Mesendoderm (in vitro differentiated cells): Measurements from ENCODE around the gene PARP4.
"Not testable (repeated sequence)": the region's sequence is repeated elsewhere in the genome, so short reads cannot be mapped to it uniquely, and the experiment has no call there.

Experiments
- DNase-seq: peaks from one replicate; pipeline ENCODE4 v3.0.0; 2013
- H2AK5ac ChIP-seq: 2 replicates; pipeline ENCODE4 v1.6.1; 2013; ENCODE audit warnings: low read length, inconsistent platforms
- H2BK120ac ChIP-seq: 2 replicates; pipeline ENCODE4 v1.6.1; 2013; ENCODE audit warnings: low read depth, mild to moderate bottlenecking, low read length, moderate library complexity, mixed read lengths
- H2BK15ac ChIP-seq: replicated peaks from 2 replicates; pipeline ENCODE4 v1.6.1; 2013; ENCODE audit warnings: low read depth, mild to moderate bottlenecking, moderate library complexity
- H2BK5ac ChIP-seq: 2 replicates; pipeline ENCODE4 v1.6.1; 2013; ENCODE audit warnings: low read length, inconsistent platforms
- H3K18ac ChIP-seq: 2 replicates; pipeline ENCODE4 v1.6.1; 2013; ENCODE audit warnings: mild to moderate bottlenecking, low read length, mixed read lengths
- H3K23ac ChIP-seq: one replicate; pipeline ENCODE4 v1.6.1; 2013; ENCODE audit warnings: low read length
- H3K27ac ChIP-seq: 2 replicates; pipeline ENCODE4 v1.5.1; 2013; ENCODE audit warnings: low read depth, mild to moderate bottlenecking, inconsistent platforms, low read length, moderate library complexity
- H3K27me3 ChIP-seq: 2 replicates; pipeline ENCODE4 v1.6.1; 2013; ENCODE audit warnings: low read length, control low read depth, mild to moderate bottlenecking, inconsistent platforms; ENCODE audit not compliant: insufficient read depth, poor library complexity
- H3K36me3 ChIP-seq: 2 replicates; pipeline ENCODE4 v1.6.1; 2013; ENCODE audit warnings: low read length, inconsistent platforms; ENCODE audit not compliant: control insufficient read depth, insufficient read depth
- H3K4ac ChIP-seq: one replicate; pipeline ENCODE4 v1.6.1; 2013; ENCODE audit warnings: low read depth, mild to moderate bottlenecking, low read length, moderate library complexity
- H3K4me1 ChIP-seq: 2 replicates; pipeline ENCODE4 v1.6.1; 2013; ENCODE audit warnings: low read depth, low read length, inconsistent platforms; ENCODE audit not compliant: control insufficient read depth
- H3K4me2 ChIP-seq: 2 replicates; pipeline ENCODE4 v1.6.1; 2013; ENCODE audit warnings: low read length
- H3K4me3 ChIP-seq: 2 replicates; pipeline ENCODE4 v1.5.1; 2013; ENCODE audit warnings: mild to moderate bottlenecking, low read length
- H3K56ac ChIP-seq: one replicate; pipeline ENCODE4 v1.6.1; 2013; ENCODE audit warnings: low read length
- H3K79me1 ChIP-seq: 2 replicates; pipeline ENCODE4 v1.6.1; 2013; ENCODE audit warnings: low read length, inconsistent platforms
- H3K79me2 ChIP-seq: 2 replicates; pipeline ENCODE4 v1.6.1; 2013; ENCODE audit warnings: mild to moderate bottlenecking, low read length; ENCODE audit not compliant: control insufficient read depth, insufficient read depth
- H3K9ac ChIP-seq: 2 replicates; pipeline ENCODE4 v1.6.1; 2013; ENCODE audit warnings: low read length, inconsistent platforms
- H4K5ac ChIP-seq: one replicate; pipeline ENCODE4 v1.6.1; 2013; ENCODE audit warnings: low read length
- H4K8ac ChIP-seq: one replicate; pipeline ENCODE4 v1.6.1; 2013; ENCODE audit warnings: low read depth, mild to moderate bottlenecking, control low read depth, low read length, moderate library complexity
- WGBS: extraction: QIAGEN DNeasy Blood & Tissue Kit; methylation state at CpG from one replicate; pipeline ENCODE4 v1.1.7; 2013; ENCODE audit warnings: low lambda C conversion rate, missing lambda C conversion rate; ENCODE audit not compliant: insufficient coverage; ENCODE audit errors: extremely low coverage; 5-methylcytosine and 5-hydroxymethylcytosine counted together

The PARP4 gene

DNA sequence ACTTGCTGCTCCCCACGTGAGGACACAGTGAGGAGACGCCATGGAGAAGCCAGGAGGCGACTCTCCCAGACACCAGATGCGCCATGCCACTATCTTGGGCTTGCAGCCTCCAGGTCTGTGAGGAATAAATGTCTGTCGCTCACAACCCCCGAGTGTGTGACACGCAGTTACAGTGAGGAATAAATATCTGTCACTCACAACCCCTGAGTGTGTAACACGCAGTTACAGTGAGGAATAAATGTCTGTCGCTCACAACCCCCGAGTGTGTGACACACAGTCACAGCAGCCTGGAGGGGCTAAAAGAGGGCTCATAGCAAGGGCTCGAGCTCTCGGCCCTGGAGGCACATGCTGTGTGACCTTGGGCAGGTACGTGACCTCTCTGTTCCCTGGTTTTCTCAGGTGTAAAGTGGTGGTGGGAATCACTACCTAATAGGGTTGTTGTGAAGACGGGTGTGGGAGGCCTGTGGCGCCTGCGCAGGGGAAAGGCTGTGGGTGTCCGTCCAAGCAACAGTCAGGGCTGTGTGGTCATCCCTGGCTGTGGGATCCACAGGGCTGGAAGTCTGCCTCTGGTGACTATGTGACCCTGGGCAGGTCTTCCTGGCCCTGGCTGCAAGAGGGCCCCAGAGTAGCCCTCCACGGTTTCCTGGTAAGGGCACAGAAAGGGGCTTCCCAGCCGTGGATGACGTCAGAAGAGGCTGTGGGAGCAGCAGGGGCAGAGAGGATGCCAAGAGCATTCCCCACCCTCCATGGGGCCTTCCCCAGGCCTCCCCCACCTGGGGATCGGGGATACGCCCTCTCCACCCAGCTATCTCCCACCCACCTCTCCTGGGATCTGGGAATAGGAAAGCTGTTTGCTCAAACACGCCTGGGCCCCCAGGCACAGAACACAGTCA, 125.5 kb downstream of the PARP4 start:
- no peak overlapping the region for H2BK15ac ChIP-seq
- no peak overlapping the region for H4K8ac ChIP-seq
- H3K27me3 ChIP-seq: no peaks in the 10 kb centered on the region
- H3K56ac ChIP-seq: no peak overlapping the region
- WGBS: no CpG with 5 or more reads among the region's 23 CpGs
- no peaks in the 10 kb centered on the region for H3K36me3 ChIP-seq
- no peak overlapping the region for H3K9ac ChIP-seq
- no peak overlapping the region for H3K27ac ChIP-seq
- H3K79me1 ChIP-seq: no peaks in the 10 kb centered on the region
- no peak overlapping the region for H3K23ac ChIP-seq
- H2BK120ac ChIP-seq: no peak overlapping the region
- H3K18ac ChIP-seq: no peak overlapping the region
- no peak overlapping the region for H4K5ac ChIP-seq
- no peak overlapping the region for H3K4me2 ChIP-seq
- H3K4me3 ChIP-seq: no peak overlapping the region
- no peak overlapping the region for H2AK5ac ChIP-seq
- H3K79me2 ChIP-seq: no peaks in the 10 kb centered on the region
- DNase-seq: no peak
- no peak overlapping the region for H2BK5ac ChIP-seq
- H3K4me1 ChIP-seq: no peaks in the 10 kb centered on the region
- no peak overlapping the region for H3K4ac ChIP-seq

DNA sequence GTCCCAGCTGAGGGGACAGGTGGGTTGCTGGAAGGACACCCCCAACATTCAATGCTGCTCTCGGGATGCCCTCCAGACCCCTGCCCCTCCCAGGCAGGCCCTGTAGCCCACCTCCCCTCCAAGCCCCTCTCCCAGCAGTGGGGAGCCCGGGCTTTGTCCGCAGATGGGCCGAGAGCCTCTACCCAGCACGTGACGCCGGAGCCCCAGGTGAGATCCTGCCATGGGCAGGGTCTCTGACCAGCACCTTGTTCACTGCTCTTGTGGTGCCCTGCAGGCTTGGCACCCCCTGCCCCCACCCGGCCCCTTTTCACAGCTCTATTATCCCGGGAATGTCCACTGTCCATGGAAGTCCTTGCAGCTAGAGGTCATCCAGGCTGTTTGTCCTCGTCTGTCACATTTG, 126.7 kb downstream of the PARP4 start:
- no peak overlapping the region for H4K8ac ChIP-seq
- no peak overlapping the region for H3K4ac ChIP-seq
- no peaks in the 10 kb centered on the region for H3K79me1 ChIP-seq
- H3K56ac ChIP-seq: no peak overlapping the region
- H2BK15ac ChIP-seq: no peak overlapping the region
- no CpG with 5 or more reads among the region's 10 CpGs for WGBS
- no peak overlapping the region for H3K4me2 ChIP-seq
- no peaks in the 10 kb centered on the region for H3K27me3 ChIP-seq
- H2AK5ac ChIP-seq: no peak overlapping the region
- H3K9ac ChIP-seq: no peak overlapping the region
- no peak overlapping the region for H3K4me3 ChIP-seq
- H2BK120ac ChIP-seq: no peak overlapping the region
- H3K4me1 ChIP-seq: no peaks in the 10 kb centered on the region
- H3K27ac ChIP-seq: no peak overlapping the region
- no peak overlapping the region for H3K23ac ChIP-seq
- no peaks in the 10 kb centered on the region for H3K36me3 ChIP-seq
- H3K18ac ChIP-seq: no peak overlapping the region
- no peak overlapping the region for H2BK5ac ChIP-seq
- DNase-seq: no peak
- H3K79me2 ChIP-seq: no peaks in the 10 kb centered on the region
- H4K5ac ChIP-seq: no peak overlapping the region

DNA sequence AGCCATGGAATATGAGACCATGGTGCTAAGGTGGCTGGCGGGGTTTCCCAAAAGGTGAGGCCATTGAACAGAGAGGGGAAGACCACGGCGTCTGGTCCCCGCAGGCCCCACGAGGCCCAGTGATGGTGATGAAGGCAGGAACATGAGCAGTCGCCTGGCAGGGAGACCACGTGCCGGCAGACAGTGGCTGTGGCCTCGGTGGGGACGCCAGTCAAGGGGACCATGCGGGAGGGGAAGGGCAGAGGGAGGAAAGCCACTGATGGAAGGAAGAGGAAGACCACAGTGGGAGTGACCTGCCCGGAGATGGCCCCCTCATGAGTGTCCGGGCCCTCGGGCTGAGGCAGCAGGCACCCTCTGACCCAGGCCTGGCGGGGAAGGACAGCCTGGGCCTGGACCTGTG, 127.6 kb downstream of the PARP4 start:
- H2AK5ac ChIP-seq, H3K27me3 ChIP-seq, H3K36me3 ChIP-seq, H3K18ac ChIP-seq, H3K9ac ChIP-seq, H2BK15ac ChIP-seq, H4K5ac ChIP-seq, H3K79me2 ChIP-seq, H4K8ac ChIP-seq, DNase-seq, H3K56ac ChIP-seq, H3K4ac ChIP-seq, H3K79me1 ChIP-seq, H3K23ac ChIP-seq, H3K4me1 ChIP-seq, H2BK5ac ChIP-seq, H3K27ac ChIP-seq, H3K4me2 ChIP-seq, H2BK120ac ChIP-seq, H3K4me3 ChIP-seq: not testable (repeated sequence)
- WGBS: no CpG with 5 or more reads among the region's 15 CpGs

DNA sequence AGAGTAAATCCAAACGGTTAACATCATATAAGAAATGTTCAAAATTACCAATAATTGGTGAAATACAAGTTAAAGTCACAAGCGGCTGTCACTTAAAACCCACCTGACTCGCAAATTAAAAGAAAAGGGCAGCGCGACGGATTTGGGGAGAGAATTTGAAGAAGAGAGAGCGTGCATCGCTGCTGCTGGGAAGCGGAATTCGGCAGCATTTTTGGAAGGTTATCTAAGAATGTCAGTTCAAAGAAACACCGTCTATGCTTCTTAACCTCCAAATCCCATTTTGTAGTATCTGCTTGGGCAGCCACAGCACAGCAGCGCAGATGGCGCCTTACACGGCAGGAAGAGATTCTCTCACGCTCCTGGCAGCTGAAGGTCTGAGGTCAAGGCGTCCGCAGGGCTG, 128.5 kb downstream of the PARP4 start:
- not testable (repeated sequence) for H3K36me3 ChIP-seq, H3K27me3 ChIP-seq, H4K5ac ChIP-seq, H4K8ac ChIP-seq, DNase-seq, H2AK5ac ChIP-seq, H2BK15ac ChIP-seq, H2BK120ac ChIP-seq, H3K4me1 ChIP-seq, H3K23ac ChIP-seq, H3K18ac ChIP-seq, H3K79me2 ChIP-seq, H3K9ac ChIP-seq, H3K27ac ChIP-seq, H2BK5ac ChIP-seq, H3K4me2 ChIP-seq, H3K4ac ChIP-seq, H3K56ac ChIP-seq, H3K79me1 ChIP-seq, H3K4me3 ChIP-seq
- no CpG with 5 or more reads among the region's 17 CpGs for WGBS

DNA sequence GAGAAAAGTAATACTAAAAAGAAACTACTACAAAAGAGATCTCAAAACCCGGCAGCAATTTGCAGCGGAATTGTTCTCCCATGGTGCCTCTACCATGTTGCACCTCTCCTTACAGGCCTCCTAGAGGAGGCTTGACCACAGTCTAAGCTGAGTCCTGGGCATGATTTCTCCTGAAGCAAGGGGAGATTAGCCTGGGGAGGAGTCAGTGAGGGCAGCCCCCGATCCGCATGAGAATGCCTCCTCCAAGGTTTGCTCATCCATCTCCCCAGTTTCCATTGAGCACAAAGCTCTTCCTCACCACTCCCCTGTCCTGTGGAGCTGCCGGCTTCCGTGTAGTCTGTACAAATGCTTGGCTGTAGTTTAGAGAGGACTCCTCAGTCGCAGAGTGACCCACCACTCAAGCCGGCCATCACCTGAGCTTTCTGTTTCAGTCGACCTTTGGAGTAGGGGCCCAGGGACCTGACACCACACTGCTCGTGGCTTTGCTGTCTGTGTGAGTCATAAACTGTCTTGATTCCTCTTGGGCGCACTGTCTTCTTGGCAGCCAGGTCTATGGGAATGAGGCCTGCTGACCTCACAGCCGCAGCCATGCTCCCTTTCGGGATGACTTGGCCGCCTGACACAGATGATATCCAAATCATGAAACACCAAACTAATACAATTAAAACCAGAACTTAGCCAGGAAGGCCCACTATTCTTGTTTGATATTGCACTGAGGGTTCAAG, 130.9 kb downstream of the PARP4 start:
- Histone ChIP-seq H3K23ac (no peak overlapping the region), H2BK15ac (no peak overlapping the region), H3K79me2 (no peaks in the 10 kb centered on the region), H3K27ac (no peak overlapping the region), H3K79me1 (no peaks in the 10 kb centered on the region), H3K4me2 (no peak overlapping the region), H3K9ac (no peak overlapping the region), H3K18ac (no peak overlapping the region), H2AK5ac (no peak overlapping the region), H3K4me1 (no peaks in the 10 kb centered on the region), H3K27me3 (no peaks in the 10 kb centered on the region), H4K5ac (no peak overlapping the region), H3K56ac (no peak overlapping the region), H2BK5ac (no peak overlapping the region), H3K4ac (no peak overlapping the region), H3K4me3 (no peak overlapping the region), H4K8ac (no peak overlapping the region), H3K36me3 (no peaks in the 10 kb centered on the region), H2BK120ac (no peak overlapping the region)
- WGBS: no CpG with 5 or more reads among the region's 14 CpGs
- no peak for DNase-seq
